ENCODE results near the gene LAPTM5.
"Not testable (repeated sequence)": the region's sequence is repeated elsewhere in the genome, so short reads cannot be mapped to it uniquely, and the experiment has no call there.

Gene LAPTM5

GRCh38 chr1:30768830-30769718, 11.5 kb upstream of the LAPTM5 start:
- Histone ChIP-seq H3K9ac (ENCODE audit: low read depth, low read length, poor library complexity) (no peak overlapping the region), H3K36me3 (replicated peaks in 1 of 2; ENCODE audit: control insufficient read depth in 2 of 2, insufficient read depth in 2 of 2, low read length in 2 of 2) (no peaks in the 10 kb centered on the region), H3K4ac (ENCODE audit: low read length) (no peak overlapping the region), H2AFZ (ENCODE audit: low read length) (peak overlapping the region; percentile 56), H3K9me3 (replicated peaks in 1 of 2; ENCODE audit: control insufficient read depth in 2 of 2, insufficient read depth in 1 of 2, low read depth in 1 of 2, low read length in 2 of 2) (no peaks in the 10 kb centered on the region), H3K27ac (replicated peaks; ENCODE audit: low read length) (no peak overlapping the region), H3K4me2 (ENCODE audit: insufficient read depth, low read length, poor library complexity, severe bottlenecking) (no peak overlapping the region), H3K4me1 (ENCODE audit: control insufficient read depth in 2 of 2, insufficient read depth in 1 of 2, low read depth in 1 of 2, low read length in 2 of 2) (peaks cover 5% of the 10 kb centered on the region in 2 donors), H2BK15ac (ENCODE audit: low read length) (no peak overlapping the region), H4K8ac (ENCODE audit: low read depth, low read length) (no peak overlapping the region), H3K27me3 (ENCODE audit: control insufficient read depth in 3 of 3, insufficient read depth in 3 of 3, low read depth in 1 of 3, low read length in 3 of 3) (peaks cover 0 to 3% (median 0%) of the 10 kb centered on the region in 3 experiments), H3K23ac (ENCODE audit: low read depth, low read length, poor library complexity) (no peak overlapping the region), H2BK5ac (ENCODE audit: low read length) (no peak overlapping the region), H2AK5ac (ENCODE audit: low read depth, low read length) (peak overlapping the region; percentile 31), H2BK12ac (ENCODE audit: low read length) (no peak overlapping the region), H3K79me1 (ENCODE audit: low read depth, low read length) (no peaks in the 10 kb centered on the region), H3K14ac (ENCODE audit: low read length) (no peak overlapping the region), H2BK120ac (ENCODE audit: low read depth, low read length) (no peak overlapping the region), H3K4me3 (ENCODE audit: low read length in 2 of 2) (no peak overlapping the region), H4K91ac (ENCODE audit: low read depth, low read length, poor library complexity) (no peak overlapping the region), H3K18ac (ENCODE audit: low read length) (no peak overlapping the region)
- DNase-seq (ENCODE audit: low spot score), result no peak
- whole genome bisulfite sequencing, 2 donors (ENCODE audit: extremely low coverage in 2 of 2, insufficient read length in 2 of 2, insufficient replicate concordance in 1 of 2), result no CpG with 5 or more reads among the region's 20 CpGs

GRCh38 chr1:30768159-30768829, 10.7 kb upstream of the LAPTM5 start:
- Histone ChIP-seq H3K4me1 (ENCODE audit: control insufficient read depth in 2 of 2, insufficient read depth in 1 of 2, low read depth in 1 of 2, low read length in 2 of 2) (peaks cover 0 to 1% of the 10 kb centered on the region in 2 donors), H3K23ac (ENCODE audit: low read depth, low read length, poor library complexity) (no peak overlapping the region), H2BK5ac (ENCODE audit: low read length) (no peak overlapping the region), H3K4me2 (ENCODE audit: insufficient read depth, low read length, poor library complexity, severe bottlenecking) (no peak overlapping the region), H3K14ac (ENCODE audit: low read length) (no peak overlapping the region), H3K36me3 (replicated peaks in 1 of 2; ENCODE audit: control insufficient read depth in 2 of 2, insufficient read depth in 2 of 2, low read length in 2 of 2) (no peaks in the 10 kb centered on the region), H3K18ac (ENCODE audit: low read length) (no peak overlapping the region), H2BK120ac (ENCODE audit: low read depth, low read length) (no peak overlapping the region), H4K91ac (ENCODE audit: low read depth, low read length, poor library complexity) (no peak overlapping the region), H3K27me3 (ENCODE audit: control insufficient read depth in 3 of 3, insufficient read depth in 3 of 3, low read depth in 1 of 3, low read length in 3 of 3) (peaks cover 0 to 3% (median 0%) of the 10 kb centered on the region in 3 experiments), H2AK5ac (ENCODE audit: low read depth, low read length) (no peak overlapping the region), H3K27ac (replicated peaks; ENCODE audit: low read length) (no peak overlapping the region), H3K9ac (ENCODE audit: low read depth, low read length, poor library complexity) (no peak overlapping the region), H2BK12ac (ENCODE audit: low read length) (no peak overlapping the region), H3K4me3 (ENCODE audit: low read length in 2 of 2) (no peak overlapping the region), H2AFZ (ENCODE audit: low read length) (no peak overlapping the region), H3K4ac (ENCODE audit: low read length) (no peak overlapping the region), H3K79me1 (ENCODE audit: low read depth, low read length) (no peaks in the 10 kb centered on the region), H2BK15ac (ENCODE audit: low read length) (no peak overlapping the region), H4K8ac (ENCODE audit: low read depth, low read length) (no peak overlapping the region), H3K9me3 (replicated peaks in 1 of 2; ENCODE audit: control insufficient read depth in 2 of 2, insufficient read depth in 1 of 2, low read depth in 1 of 2, low read length in 2 of 2) (no peaks in the 10 kb centered on the region)
- no peak for DNase-seq (ENCODE audit: low spot score)
- no CpG with 5 or more reads among the region's 9 CpGs for WGBS, 2 donors (ENCODE audit: extremely low coverage in 2 of 2, insufficient read length in 2 of 2, insufficient replicate concordance in 1 of 2)

GRCh38 chr1:30766948-30767347, 9.4 kb upstream of the LAPTM5 start:
- not testable (repeated sequence) for H2BK12ac ChIP-seq (ENCODE audit: low read length); H3K4me2 ChIP-seq (ENCODE audit: insufficient read depth, low read length, poor library complexity, severe bottlenecking); H3K36me3 ChIP-seq (replicated peaks in 1 of 2; ENCODE audit: control insufficient read depth in 2 of 2, insufficient read depth in 2 of 2, low read length in 2 of 2); H3K9me3 ChIP-seq (replicated peaks in 1 of 2; ENCODE audit: control insufficient read depth in 2 of 2, insufficient read depth in 1 of 2, low read depth in 1 of 2, low read length in 2 of 2); H2BK5ac ChIP-seq (ENCODE audit: low read length); H3K23ac ChIP-seq (ENCODE audit: low read depth, low read length, poor library complexity); H3K18ac ChIP-seq (ENCODE audit: low read length); H2BK120ac ChIP-seq (ENCODE audit: low read depth, low read length); H3K79me1 ChIP-seq (ENCODE audit: low read depth, low read length); H3K9ac ChIP-seq (ENCODE audit: low read depth, low read length, poor library complexity); H3K4me3 ChIP-seq (ENCODE audit: low read length in 2 of 2); H2AFZ ChIP-seq (ENCODE audit: low read length); H4K91ac ChIP-seq (ENCODE audit: low read depth, low read length, poor library complexity); DNase-seq (ENCODE audit: low spot score); H3K27me3 ChIP-seq (ENCODE audit: control insufficient read depth in 3 of 3, insufficient read depth in 3 of 3, low read depth in 1 of 3, low read length in 3 of 3); H3K14ac ChIP-seq (ENCODE audit: low read length); H3K4me1 ChIP-seq (ENCODE audit: control insufficient read depth in 2 of 2, insufficient read depth in 1 of 2, low read depth in 1 of 2, low read length in 2 of 2); H3K4ac ChIP-seq (ENCODE audit: low read length); H4K8ac ChIP-seq (ENCODE audit: low read depth, low read length); H2AK5ac ChIP-seq (ENCODE audit: low read depth, low read length); H2BK15ac ChIP-seq (ENCODE audit: low read length); H3K27ac ChIP-seq (replicated peaks; ENCODE audit: low read length)
- no CpG with 5 or more reads among the region's 8 CpGs for WGBS, 2 donors (ENCODE audit: extremely low coverage in 2 of 2, insufficient read length in 2 of 2, insufficient replicate concordance in 1 of 2)

Measured in neuronal stem cell (in vitro differentiated cells).